ENCODE data around the gene PDS5B.

DNA sequence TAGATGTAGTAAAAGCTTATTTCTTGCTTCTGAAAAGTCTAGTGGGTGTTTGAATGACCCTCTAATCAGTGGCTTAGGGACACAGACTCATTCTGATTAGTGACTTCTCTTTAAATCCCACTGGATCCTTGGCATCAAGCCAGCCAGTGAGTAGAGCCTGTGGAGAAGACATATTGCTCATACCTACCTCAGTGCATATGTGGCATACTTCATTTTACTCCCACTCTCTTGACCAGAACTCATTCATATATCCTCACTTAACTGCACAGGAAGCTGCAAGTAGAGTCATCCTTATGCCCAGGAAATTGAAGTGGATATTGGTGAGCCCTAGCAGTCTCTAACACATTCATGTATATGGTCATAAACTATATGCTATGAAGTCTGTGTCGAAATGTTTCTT is 148.3 kb downstream of the PDS5B start:
- TF ChIP-seq, protein P1, sequence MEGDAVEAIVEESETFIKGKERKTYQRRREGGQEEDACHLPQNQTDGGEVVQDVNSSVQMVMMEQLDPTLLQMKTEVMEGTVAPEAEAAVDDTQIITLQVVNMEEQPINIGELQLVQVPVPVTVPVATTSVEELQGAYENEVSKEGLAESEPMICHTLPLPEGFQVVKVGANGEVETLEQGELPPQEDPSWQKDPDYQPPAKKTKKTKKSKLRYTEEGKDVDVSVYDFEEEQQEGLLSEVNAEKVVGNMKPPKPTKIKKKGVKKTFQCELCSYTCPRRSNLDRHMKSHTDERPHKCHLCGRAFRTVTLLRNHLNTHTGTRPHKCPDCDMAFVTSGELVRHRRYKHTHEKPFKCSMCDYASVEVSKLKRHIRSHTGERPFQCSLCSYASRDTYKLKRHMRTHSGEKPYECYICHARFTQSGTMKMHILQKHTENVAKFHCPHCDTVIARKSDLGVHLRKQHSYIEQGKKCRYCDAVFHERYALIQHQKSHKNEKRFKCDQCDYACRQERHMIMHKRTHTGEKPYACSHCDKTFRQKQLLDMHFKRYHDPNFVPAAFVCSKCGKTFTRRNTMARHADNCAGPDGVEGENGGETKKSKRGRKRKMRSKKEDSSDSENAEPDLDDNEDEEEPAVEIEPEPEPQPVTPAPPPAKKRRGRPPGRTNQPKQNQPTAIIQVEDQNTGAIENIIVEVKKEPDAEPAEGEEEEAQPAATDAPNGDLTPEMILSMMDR (conservative IDR thresholded peaks at IDR 0.05; ENCODE audit: low read depth in 2 of 2): no peak
- no peak for TF ChIP-seq EZH2phosphoT487 (IDR thresholded peaks at IDR 0.05; ENCODE audit: unreplicated experiment)
- TF ChIP-seq, protein P2, sequence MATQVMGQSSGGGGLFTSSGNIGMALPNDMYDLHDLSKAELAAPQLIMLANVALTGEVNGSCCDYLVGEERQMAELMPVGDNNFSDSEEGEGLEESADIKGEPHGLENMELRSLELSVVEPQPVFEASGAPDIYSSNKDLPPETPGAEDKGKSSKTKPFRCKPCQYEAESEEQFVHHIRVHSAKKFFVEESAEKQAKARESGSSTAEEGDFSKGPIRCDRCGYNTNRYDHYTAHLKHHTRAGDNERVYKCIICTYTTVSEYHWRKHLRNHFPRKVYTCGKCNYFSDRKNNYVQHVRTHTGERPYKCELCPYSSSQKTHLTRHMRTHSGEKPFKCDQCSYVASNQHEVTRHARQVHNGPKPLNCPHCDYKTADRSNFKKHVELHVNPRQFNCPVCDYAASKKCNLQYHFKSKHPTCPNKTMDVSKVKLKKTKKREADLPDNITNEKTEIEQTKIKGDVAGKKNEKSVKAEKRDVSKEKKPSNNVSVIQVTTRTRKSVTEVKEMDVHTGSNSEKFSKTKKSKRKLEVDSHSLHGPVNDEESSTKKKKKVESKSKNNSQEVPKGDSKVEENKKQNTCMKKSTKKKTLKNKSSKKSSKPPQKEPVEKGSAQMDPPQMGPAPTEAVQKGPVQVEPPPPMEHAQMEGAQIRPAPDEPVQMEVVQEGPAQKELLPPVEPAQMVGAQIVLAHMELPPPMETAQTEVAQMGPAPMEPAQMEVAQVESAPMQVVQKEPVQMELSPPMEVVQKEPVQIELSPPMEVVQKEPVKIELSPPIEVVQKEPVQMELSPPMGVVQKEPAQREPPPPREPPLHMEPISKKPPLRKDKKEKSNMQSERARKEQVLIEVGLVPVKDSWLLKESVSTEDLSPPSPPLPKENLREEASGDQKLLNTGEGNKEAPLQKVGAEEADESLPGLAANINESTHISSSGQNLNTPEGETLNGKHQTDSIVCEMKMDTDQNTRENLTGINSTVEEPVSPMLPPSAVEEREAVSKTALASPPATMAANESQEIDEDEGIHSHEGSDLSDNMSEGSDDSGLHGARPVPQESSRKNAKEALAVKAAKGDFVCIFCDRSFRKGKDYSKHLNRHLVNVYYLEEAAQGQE (IDR thresholded peaks at IDR 0.05; ENCODE audit: unreplicated experiment): no peak
- TF ChIP-seq POLR2AphosphoS5 (IDR thresholded peaks at IDR 0.05; ENCODE audit: low read depth): no peak
- TF ChIP-seq EZH2 (IDR thresholded peaks at IDR 0.05; ENCODE audit: low read depth, unreplicated experiment): no peak
- TF ChIP-seq CREB1 (CRISPR knock-in tag; IDR thresholded peaks at IDR 0.05; ENCODE audit: low read depth): no peak

All from GM23338 (cell line).